Stimulated activated CD8-positive, alpha-beta memory T cell treated with anti-CD3 and anti-CD28 coated beads, Interleukin-7, amount 100 ng/mL, for 1 hour (primary cell): ENCODE results near the gene IRS2.

Experiments
- DNase-seq, 2 donors: peaks; one replicate each; pipeline ENCODE4 v3.0.0-alpha.2; 2020; ENCODE audit warnings: low read depth in 2 of 2

Gene IRS2

DNA sequence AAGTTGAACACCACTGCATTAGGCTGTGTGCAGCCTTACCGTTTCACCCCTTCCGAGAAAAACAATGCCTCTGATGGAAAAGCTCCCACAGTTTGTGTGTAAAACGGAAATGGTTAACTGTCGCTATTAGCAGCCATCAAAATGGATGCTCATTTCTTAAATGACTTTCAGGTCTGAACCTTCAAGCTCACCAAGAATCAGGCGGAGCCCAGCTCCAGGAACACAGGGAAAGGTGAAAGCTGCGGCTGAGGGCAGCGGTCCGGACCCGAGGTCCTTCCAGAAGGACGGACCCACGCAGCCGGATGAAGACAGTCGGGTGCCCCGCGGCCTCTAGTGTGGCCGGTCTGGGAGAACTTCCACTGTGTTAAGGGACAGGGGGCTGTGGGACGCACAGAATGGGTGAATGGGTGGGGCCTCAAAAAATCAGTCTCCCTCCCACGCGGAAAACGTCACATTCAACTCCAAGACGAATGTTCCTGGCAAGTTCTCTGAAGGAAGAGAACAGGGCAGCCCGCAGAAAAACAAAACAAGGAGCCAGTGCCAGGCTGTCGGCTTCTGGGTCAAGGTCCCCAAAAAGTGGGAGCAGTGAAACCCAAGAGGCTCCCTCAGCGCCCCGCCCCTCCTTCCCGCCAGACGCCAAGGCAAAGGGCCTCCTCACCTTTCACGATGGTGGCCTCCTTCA, 4.9 kb downstream of the IRS2 start:
- no peak for DNase-seq

DNA sequence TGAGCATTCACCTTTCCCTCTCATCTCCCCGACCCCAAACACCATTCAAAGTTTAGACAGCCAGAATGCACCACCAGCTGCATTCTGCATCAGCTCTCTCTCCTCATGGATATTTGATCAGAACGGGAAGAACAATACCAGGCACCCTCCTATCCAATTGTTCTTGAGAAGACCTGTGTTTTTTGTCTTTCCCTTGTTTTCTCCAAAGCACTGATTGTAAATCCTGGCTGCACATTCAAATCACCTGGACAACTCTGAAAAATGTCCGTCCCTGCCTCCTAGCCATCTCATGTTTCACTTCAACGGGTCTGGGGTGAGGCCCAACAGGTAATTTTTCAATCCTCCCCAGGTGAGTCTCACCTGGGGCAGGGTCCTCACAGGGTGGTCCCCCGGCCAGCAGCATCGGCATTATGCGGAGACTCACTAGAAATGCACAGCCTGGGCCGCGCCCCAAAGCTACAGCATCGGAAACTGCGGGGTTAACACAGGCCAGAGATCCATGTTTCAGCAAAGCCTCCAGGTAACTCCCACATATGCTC, 5.5 kb downstream of the IRS2 start:
- no peak for DNase-seq

GRCh38 chr13:109779876-109780510, 6.4 kb downstream of the IRS2 start:
- no peak for DNase-seq

GRCh38 chr13:109779074-109779473, 7.3 kb downstream of the IRS2 start:
- DNase-seq: no peak

GRCh38 chr13:109778102-109778542, 8.3 kb downstream of the IRS2 start:
- DNase-seq: no peak

GRCh38 chr13:109776575-109776974, 9.8 kb downstream of the IRS2 start:
- no peak for DNase-seq

DNA sequence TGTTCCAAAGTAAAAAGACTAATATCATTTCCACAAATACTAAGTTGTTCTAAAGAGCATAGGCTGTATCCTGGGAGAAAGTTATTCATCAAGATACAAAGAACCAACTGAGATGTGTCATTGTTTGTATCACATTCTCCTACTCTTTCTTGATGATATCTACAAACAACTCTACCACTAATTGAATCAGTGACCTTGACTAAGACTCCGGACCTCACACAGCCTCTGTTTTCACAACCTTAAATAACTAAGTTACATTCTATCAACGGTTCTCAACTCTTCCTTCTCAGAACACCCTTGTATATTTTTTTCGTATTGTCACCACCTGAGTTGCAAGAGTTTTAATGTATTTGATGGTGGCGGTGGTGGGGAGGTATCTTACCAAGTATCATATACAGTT, 12.6 kb downstream of the IRS2 start:
- no peak for DNase-seq

DNA sequence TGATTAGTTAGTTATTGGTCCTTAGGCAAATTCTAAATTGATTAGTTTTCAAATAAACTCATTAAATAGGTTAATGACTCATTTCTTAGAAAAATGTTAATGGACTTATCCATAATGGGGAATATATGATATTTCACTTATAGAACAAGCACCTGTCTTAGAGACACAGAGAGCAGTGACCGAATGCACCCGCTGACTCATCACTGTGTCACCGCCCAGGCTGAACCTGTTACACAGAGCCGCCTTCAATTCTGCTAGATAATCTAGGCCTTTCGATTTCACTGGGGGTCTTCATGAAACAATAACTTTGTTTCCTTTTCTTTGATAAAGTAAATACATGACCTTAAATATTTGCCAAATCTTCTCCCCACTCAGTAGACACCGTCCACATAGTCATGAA, 13.1 kb downstream of the IRS2 start:
- no peak for DNase-seq

- DNase-seq: no peak
Observed at GRCh38 chr13:109771926-109772325, 14.5 kb downstream of the IRS2 start.

DNA sequence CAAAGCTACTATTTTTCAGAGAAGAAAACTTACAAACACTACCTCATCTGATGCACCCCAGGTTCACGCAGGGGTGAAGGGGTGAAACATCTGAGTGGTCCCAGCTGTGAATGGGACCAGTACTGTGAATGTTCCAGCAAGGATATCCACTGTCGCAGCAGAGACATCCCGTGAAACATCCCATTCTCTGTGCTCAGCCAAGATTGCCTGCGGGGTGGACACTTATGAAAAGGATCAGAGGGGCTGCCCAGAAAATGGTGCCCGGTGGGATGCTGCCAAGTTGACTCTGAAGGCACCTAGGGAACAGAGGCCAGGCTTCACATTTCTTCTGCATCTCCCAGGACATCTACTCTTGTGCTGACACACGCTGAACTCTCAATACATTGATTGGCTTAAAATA, 15.9 kb downstream of the IRS2 start:
- no peak for DNase-seq

DNA sequence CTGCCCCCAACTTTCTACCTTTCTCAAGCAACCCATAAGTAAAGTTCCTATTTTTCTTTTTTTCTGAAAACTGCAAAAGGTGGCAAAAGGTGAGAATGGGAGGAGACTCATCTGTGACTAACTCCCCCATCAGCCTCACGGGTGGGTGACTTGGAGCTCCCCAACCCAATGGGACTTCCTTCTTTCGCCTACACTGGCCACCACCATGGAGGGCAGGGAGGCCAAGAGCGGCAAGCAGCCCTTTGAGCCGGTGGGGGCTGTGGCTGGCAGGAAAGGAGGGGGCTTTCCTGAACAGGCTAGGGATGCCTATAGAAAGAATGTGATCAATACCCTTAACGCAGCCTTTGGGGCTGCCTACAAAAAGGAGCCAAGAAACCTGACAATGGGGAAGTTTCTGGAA, 16.5 kb downstream of the IRS2 start:
- DNase-seq: no peak

GRCh38 chr13:109769275-109769674, 17.1 kb downstream of the IRS2 start:
- no peak for DNase-seq

DNA sequence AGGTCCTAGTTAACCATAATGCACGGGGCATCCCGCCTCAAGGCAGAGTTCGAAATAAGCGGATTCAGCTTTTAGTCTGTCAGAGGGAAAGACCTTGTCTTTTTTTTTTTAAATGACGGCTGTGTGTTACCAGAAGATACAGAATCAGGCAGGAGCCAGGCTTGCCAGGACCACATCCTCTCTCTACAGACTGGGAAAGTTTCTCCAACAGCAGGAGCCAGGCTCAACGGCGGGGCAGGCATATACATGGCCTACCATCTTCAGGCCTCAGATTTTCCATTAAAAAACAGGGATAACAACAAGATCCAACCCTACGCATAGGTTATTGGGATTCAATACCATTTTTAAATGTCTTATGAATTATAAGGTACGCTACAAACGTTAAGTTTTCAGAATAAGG, 17.8 kb downstream of the IRS2 start:
- DNase-seq: no peak

- no peak for DNase-seq
Observed at GRCh38 chr13:109768176-109768575, 18.2 kb downstream of the IRS2 start.

GRCh38 chr13:109767023-109767422, 19.4 kb downstream of the IRS2 start:
- no peak for DNase-seq

DNA sequence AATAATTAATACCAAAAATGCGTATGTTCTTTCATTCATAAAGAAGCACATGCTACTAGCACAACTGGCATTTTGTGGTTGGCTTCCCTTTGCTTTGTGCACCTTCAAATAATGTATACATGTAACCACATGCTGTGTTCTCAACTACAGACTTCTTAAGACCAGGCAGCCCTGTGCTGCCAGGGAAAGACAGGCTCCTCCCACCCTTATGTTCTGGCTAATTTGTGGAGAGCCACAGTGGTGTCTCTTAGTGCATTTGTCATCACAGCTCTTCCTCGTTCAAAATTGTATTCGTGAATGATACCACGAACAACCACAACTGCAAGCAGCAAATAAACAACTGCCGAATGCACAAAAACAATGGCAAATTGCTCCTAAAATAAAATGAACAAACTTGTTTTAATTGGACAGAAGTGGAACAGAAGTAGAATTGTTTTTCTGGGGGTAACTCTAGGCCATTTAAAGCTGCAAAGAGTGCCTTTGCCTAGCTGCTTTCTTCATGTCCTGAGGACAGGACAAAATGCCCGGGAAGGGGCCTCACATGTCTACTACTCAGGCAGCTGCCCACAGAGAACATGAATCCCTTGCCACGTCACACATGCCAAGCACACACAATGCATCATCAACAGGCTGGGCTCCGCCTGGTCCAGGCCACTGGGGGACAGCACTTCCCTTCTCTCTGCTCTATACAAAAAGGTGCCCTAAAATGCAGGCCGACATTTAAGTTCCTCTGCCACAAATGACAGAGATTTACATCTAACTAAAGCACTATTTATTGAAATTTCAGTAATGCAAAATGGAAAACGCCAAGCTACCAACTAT, 21.7 kb downstream of the IRS2 start:
- DNase-seq: no peak

DNA sequence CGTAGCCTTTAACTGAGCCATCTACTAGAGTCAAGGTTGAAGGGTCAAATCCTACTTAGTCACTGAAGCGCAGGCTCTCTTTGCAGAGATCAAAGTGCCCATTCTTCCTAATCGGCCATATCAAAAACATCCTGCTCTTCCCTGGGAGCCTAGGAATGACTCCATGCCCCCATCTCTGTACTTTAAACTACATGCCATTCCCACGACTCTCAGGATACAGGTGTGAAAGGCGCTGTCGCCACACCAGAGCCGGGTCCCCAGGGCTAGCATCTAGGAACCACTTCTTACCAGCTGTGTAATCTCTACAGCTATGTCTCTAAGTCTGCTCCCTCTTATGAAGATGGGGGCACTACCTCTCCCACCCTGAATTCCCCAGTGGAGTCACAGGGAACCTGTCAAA, 22.3 kb downstream of the IRS2 start:
- DNase-seq: no peak

- DNase-seq: no peak
Observed at GRCh38 chr13:109762791-109763190, 23.6 kb downstream of the IRS2 start.

GRCh38 chr13:109761695-109762094, 24.7 kb downstream of the IRS2 start:
- DNase-seq: no peak

GRCh38 chr13:109760951-109761350, 25.4 kb downstream of the IRS2 start:
- no peak for DNase-seq

DNA sequence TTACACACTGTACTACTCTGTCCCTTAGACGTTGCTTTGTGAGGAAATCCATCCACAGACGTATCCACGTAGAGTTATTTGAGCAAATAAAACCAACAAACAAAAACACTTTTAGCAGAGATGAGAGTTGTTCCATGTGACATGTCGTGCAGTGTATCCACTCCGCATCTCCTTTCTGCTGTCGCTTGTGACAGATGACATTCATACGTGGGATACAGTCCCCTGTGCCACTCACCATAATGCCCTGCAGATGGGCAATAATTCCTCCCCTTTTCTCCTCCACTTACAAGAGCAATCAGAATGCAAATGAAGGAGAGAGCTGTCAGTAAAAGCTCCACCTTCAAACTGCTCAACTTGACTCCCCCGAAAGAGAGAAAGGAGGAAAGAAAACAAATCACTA, 26.0 kb downstream of the IRS2 start:
- DNase-seq: no peak

- no peak for DNase-seq
Observed at GRCh38 chr13:109759609-109760008, 26.8 kb downstream of the IRS2 start.
